ENCODE results near the gene ASGR1.
A peak's percentile ranks its signal among the peaks of the same experiment; 100 is the strongest.
"Not testable (repeated sequence)": the region's sequence is repeated elsewhere in the genome, so short reads cannot be mapped to it uniquely, and the experiment has no call there.

ASGR1 gene

GRCh38 chr17:7158424-7158823 lies 20.7 kb downstream of the ASGR1 start:
- DNase-seq (ENCODE audit: low read depth), result not testable (repeated sequence)

DNA sequence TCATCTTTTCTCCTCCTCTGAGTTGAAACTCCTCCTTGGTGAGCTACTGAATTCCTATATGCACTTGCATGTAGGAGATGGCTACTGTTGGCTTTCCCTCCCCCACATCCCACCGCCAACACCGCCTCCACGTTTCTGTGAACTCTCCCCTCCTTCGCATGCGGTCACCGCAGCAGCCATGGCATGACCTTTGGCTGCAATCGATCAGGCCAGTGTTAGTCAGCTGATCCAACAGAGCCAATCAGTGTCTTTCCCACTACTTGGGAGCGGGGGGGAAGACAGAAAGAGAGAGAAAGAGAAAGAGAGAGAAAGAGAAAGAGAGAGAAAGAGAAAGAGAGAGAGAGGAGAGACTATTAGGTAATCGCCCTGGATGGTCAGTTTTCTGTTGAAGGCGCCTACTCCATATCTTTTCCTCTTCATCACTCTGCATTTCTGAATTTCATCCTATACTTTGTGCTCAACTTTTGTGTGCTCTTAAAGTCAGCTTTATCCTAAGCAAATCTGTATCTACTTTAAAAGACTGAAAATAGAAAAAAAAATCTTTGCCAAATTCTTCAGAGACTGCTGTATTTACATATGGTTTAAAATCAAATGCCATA lies 22.7 kb downstream of the ASGR1 start:
- DNase-seq (ENCODE audit: low read depth), result no peak

DNA sequence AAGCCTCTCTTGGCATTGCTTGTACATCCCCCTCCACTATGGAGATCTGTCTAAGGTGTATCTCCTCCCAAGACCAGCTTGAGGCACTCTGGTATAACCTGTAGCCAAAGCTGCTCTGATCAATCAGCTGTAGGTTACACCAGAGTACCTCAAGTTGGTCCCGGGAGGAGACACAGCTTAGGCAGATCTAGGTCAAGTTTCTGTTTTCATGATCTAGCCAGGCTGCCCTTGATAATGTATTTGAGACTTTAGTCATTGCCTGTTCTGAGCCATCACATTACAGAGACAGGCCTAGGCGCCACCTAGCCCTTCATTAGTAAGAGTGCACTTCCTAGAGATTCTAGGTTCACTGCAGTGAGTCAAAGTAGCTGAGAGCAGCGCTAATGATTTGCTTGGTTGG lies 31.4 kb downstream of the ASGR1 start:
- no peak for DNase-seq (ENCODE audit: low read depth)

DNA sequence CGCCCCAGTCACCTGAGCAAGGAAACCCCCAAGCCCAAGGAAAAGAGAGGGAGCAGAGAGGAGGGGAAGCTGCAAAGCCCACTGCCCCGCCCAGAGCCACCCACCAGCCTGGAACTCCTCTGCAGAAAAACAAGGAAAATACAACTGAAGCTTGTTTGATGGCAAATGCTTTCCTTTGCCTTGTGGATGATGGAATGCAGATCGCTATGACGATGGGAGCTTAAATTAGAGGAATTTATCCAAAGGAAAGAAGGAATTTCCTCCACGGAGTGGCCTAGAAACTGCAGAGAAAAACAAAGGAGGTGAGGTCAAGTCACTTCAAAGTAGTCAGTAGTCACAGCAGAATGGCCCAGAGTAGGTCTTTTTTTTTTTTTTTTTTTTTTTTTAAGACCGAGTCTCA lies 33.1 kb downstream of the ASGR1 start:
- DNase-seq (ENCODE audit: low read depth), result no peak

GRCh38 chr17:7144213-7144612 lies 35.0 kb downstream of the ASGR1 start:
- no peak for DNase-seq (ENCODE audit: low read depth)

- DNase-seq (ENCODE audit: low read depth), result no peak
Measured at GRCh38 chr17:7141824-7142223, 37.3 kb downstream of the ASGR1 start.

DNA sequence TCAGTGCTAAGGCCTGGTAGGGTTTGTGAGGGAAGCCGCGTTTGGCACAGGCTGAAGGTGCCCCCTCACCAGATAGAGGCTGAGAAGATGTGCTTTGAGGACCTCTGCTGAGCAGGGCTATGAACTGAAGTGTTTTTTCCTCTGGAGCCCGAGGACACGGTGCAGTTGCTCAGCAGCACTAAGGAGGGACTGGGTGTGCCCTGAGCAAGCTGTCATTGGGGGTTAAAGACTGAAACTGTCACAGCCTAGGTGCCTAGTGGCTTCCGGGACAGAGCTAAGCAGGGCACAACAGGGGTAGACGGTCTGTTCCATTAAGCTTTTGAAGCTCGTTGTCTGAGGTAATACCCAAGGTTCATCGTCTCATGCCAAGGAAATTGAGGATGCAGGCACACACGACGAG lies 39.8 kb downstream of the ASGR1 start:
- DNase-seq (ENCODE audit: low read depth), result no peak

DNA sequence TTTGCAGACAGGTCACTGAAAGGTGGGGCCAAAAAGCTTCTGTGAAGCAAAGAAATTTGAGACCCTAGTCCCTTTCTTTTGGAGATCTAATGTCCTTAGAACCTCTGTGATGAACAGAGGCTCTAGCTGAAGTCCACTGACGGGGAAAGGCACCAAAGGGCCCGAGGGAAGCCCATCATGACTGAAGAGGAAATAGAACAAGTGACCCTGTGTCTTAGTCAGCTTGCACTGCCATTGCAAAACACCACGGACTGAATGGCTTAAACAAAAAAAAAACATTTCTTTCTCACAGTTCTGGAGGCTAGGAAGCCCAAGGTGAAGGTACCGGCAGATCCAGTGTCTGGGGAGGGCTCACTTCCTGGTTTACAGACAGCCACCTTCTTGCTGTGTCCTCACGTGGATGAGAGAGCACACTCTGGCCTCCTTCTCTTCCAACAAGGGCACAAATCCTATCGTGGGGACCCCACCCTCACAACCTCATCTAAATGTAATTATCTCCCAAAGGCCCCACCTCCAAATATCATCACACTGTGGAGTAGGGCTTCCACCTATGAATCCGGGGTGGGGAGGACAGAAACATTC lies 40.3 kb downstream of the ASGR1 start:
- no peak for DNase-seq (ENCODE audit: low read depth)

DNA sequence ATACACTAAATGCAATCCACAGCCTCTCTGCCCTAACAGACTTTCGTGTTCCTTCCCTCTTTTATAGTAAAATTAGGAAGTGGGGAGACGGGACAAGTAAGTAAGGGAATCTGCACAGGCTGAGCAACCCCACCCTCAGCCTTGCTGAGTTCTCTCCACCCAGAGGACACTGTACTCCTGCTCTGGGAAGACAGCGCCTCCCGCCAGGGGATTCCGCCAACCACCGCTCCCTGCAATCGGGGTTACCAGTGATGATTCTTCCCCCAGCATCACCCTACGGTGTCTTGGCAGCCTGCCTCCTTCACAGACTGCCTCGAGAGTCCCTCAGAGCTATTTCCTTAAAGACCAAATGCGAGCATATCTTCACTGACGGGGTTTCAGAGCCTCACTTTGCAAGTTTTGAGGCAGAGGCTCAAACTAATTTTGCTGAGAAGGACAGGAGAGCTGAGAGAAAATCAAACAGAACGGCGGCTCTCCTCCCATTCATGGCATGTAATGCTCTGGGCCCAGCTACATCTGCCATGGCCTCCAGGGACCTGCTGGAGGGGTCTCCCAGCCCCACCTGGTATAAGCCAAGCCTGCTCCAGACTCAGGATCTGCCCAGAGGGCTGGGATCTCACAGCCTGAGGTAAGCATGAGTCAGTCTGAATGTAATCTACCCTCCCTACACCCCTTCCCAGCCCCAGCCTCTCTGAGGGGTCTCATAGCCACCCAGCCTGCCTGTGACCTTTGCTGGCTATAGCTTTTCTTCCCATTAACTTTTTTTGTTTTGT lies 41.8 kb downstream of the ASGR1 start:
- no peak for DNase-seq (ENCODE audit: low read depth)

- peak; percentile 59 for DNase-seq (ENCODE audit: low read depth)
Measured at GRCh38 chr17:7136266-7136877, 42.8 kb downstream of the ASGR1 start.

DNA sequence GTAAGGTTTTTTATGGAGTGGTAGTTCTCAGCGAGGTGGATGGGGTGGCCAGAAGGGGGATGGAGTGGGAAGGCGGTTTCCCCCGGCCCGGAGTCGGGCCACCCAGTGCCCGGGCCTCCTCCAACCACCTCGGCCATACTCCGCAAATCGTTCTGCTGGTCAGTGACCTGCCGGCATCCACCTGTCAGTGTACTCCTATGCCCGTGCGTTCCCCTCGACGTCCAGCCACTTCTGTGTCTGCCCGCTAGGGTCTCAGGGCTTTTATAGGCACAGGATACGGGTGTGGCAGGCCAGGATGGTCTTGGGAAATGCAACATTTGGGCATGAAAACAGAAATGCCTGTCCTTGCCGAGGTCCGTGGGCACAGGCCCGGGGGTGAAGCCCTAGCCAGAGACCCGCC lies 45.3 kb downstream of the ASGR1 start:
- no peak for DNase-seq (ENCODE audit: low read depth)

- peak; percentile 6 for DNase-seq (ENCODE audit: low read depth)
Measured at GRCh38 chr17:7133424-7133823, 45.7 kb downstream of the ASGR1 start.

- peak; percentile 23 for DNase-seq (ENCODE audit: low read depth)
Measured at GRCh38 chr17:7132511-7133094, 46.6 kb downstream of the ASGR1 start.

GRCh38 chr17:7131423-7131791 lies 47.8 kb downstream of the ASGR1 start:
- no peak for DNase-seq (ENCODE audit: low read depth)

DNA sequence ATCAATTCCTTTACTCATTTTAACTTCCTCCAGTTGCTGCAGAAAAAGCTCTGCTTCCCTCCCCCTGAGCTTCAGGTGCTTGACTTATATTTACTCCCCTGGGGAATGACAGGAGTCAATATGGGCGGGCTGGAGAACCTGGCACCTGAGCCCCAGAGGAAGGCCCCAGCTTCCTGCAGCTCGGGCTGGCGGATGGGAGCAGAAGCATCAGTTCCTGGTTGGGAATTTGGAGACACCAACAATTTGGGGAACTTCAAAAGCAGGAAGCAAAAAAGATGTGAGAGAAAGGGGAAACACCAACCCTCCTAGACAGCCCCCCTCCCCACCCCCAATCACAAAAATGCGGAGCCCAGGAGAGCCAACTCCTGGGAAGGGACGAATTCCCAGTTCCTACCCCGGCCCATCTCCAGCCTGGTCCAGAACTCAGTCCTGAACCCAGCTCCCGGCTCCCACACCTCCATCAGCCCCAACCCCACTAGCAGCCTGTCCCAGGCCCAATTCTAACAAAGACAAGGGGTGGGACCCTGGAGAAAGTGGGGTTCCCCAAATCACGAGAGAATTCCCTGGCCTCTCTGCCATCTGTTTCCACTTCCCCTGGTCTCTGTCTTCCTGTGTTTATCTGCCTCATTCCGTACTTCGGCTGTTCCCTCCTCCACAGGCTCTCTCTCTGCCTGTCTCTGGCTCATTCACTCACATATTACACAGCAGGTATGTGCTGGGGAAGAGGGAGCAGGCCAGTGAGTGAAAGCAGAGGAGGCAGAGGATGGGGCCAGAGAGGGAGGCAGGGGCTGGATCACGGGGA lies 48.3 kb downstream of the ASGR1 start:
- no peak for DNase-seq (ENCODE audit: low read depth)

DNA sequence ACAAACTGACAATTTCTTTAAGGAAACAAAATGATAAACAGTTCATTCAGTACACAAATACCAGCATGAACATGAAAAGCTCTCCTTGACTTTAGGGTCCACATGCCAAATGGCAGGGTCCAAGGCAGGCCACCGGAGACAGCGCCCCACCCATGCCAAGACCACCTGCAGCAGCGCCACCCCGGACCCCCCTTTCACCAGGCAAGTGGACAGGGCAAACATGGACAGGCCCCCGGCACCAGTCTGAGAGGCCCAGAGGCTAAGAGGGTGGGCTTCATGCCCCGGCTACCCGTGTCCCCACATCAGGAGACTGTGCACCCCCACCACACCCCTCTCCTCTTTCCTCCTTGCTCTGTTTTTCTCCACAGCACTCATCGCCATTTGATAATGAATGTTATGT lies 49.9 kb downstream of the ASGR1 start:
- no peak for DNase-seq (ENCODE audit: low read depth)

GRCh38 chr17:7128160-7128559 lies 51.0 kb downstream of the ASGR1 start:
- DNase-seq (ENCODE audit: low read depth), result no peak

GRCh38 chr17:7127501-7127900 lies 51.7 kb downstream of the ASGR1 start:
- not testable (repeated sequence) for DNase-seq (ENCODE audit: low read depth)

DNA sequence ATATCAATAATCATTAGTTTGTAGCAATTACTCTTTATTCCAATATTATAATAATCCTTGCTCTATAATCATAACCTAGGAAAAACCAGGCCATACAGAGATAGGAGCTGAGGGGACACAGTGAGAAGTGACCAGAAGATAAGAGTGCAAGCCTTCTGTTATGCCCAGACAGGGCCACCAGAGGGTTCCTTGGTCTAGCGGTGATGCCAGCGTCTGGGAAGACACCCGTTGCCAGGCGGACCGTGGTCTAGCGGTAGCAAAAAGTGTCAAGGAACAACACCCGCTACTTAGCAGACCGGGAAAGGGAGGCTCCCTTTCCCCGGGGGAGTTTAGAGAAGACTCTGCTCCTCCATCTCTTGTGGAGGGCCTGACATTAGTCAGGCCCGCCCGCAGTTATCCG lies 52.8 kb downstream of the ASGR1 start:
- not testable (repeated sequence) for DNase-seq (ENCODE audit: low read depth)

GRCh38 chr17:7124923-7125322 lies 54.2 kb downstream of the ASGR1 start:
- no peak for DNase-seq (ENCODE audit: low read depth)

- no peak for DNase-seq (ENCODE audit: low read depth)
Measured at GRCh38 chr17:7123844-7124243, 55.3 kb downstream of the ASGR1 start.

Data from activated T-helper 1 cell treated with Interleukin-2 at 50 U/mL for 16 hours (primary cell).